ENCODE data around the gene CBLB. TPM values are rescaled to one million over a fixed set of nuclear protein-coding genes. Genes with fewer than 3 reads are reported as not detected.

CBLB gene
- total and polyA plus RNA-seq, 9 of the 15 experiments (the other 6 are each of a cell fraction or from before 2014, with no cell fraction given) = 1.8 to 8.1 (median 5.3) TPM

DNA sequence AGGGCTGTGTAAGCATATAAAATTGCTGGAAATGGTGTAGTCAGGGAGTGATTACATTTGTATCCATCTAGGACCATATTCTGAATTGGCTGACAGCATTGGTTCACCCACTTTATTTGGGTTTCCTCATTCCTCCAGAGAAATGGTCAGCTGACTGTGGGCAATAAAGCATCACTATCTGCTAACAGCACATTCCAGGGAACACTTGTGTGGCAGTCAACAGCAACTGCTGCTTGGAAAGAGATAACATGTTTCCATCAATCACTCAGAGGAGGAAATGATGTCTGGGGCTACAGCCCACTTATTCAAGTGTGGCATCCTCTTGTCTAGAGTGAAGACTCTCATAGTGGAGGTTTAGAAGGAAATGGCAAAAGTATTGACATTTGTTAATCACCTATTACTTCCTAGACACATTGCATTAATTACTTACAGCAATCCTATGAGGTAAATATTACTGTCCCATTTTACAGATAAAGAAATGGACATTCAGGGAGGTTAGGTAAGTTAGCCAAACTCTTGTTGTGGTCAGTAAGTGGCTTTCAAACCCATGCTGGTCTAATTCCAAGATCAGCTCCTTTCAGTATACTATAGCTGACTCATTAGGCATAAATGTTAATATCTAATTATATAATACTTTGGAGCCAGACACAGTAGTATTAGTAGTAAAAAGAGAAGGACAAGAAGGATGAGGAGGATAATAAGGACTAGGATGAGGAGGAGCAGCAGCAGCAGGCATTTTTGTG lies 254.4 kb downstream of the CBLB start (continued):
- TF ChIP-seq, protein P1, sequence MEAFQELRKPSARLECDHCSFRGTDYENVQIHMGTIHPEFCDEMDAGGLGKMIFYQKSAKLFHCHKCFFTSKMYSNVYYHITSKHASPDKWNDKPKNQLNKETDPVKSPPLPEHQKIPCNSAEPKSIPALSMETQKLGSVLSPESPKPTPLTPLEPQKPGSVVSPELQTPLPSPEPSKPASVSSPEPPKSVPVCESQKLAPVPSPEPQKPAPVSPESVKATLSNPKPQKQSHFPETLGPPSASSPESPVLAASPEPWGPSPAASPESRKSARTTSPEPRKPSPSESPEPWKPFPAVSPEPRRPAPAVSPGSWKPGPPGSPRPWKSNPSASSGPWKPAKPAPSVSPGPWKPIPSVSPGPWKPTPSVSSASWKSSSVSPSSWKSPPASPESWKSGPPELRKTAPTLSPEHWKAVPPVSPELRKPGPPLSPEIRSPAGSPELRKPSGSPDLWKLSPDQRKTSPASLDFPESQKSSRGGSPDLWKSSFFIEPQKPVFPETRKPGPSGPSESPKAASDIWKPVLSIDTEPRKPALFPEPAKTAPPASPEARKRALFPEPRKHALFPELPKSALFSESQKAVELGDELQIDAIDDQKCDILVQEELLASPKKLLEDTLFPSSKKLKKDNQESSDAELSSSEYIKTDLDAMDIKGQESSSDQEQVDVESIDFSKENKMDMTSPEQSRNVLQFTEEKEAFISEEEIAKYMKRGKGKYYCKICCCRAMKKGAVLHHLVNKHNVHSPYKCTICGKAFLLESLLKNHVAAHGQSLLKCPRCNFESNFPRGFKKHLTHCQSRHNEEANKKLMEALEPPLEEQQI (IDR thresholded peaks at IDR 0.05) = peak; percentile 68
- no peak for TF ChIP-seq BDP1 (IDR thresholded peaks at IDR 0.05; ENCODE audit: insufficient read depth, insufficient read length)
- TF ChIP-seq ZBTB34 (CRISPR knock-in tag; IDR thresholded peaks at IDR 0.05) = no peak
- no peak for TF ChIP-seq ATF1 (CRISPR knock-in tag; IDR thresholded peaks at IDR 0.05)
- TF ChIP-seq ATF1 (tag; IDR thresholded peaks at IDR 0.05) = 0 out of 2 replicates have a peak, but pooled peaks have one; percentile 35
- no peak for TF ChIP-seq JUN (IDR thresholded peaks at IDR 0.05; ENCODE audit: borderline replicate concordance, low read depth, low read length)
- no peak for TF ChIP-seq JUN (CRISPR knock-in tag; IDR thresholded peaks at IDR 0.05; ENCODE audit: borderline replicate concordance)
- no peak for TF ChIP-seq RBM17 (IDR thresholded peaks at IDR 0.05; ENCODE audit: borderline replicate concordance, low read depth, low read length)
- no peak for TF ChIP-seq MYBL2 (IDR thresholded peaks at IDR 0.05; ENCODE audit: low read depth)
- TF ChIP-seq MYBL2 (CRISPR knock-in tag; IDR thresholded peaks at IDR 0.05; ENCODE audit: borderline replicate concordance) = no peak
- TF ChIP-seq ZNF41 (CRISPR knock-in tag; conservative IDR thresholded peaks at IDR 0.05) = no peak
- TF ChIP-seq, protein P2, sequence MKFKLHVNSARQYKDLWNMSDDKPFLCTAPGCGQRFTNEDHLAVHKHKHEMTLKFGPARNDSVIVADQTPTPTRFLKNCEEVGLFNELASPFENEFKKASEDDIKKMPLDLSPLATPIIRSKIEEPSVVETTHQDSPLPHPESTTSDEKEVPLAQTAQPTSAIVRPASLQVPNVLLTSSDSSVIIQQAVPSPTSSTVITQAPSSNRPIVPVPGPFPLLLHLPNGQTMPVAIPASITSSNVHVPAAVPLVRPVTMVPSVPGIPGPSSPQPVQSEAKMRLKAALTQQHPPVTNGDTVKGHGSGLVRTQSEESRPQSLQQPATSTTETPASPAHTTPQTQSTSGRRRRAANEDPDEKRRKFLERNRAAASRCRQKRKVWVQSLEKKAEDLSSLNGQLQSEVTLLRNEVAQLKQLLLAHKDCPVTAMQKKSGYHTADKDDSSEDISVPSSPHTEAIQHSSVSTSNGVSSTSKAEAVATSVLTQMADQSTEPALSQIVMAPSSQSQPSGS (CRISPR knock-in tag; IDR thresholded peaks at IDR 0.05) = no peak
- no peak for TF ChIP-seq POLR3G (IDR thresholded peaks at IDR 0.05; ENCODE audit: extremely low read depth, insufficient read length, insufficient replicate concordance)
- TF ChIP-seq HCFC1 (IDR thresholded peaks at IDR 0.05; ENCODE audit: low read depth, low read length) = no peak
- no peak for TF ChIP-seq NKRF (IDR thresholded peaks at IDR 0.05; ENCODE audit: borderline replicate concordance)
- TF ChIP-seq FOXM1 (IDR thresholded peaks at IDR 0.05; ENCODE audit: low read depth) = peak; percentile 91
- TF ChIP-seq FOXM1 (CRISPR knock-in tag; IDR thresholded peaks at IDR 0.05; ENCODE audit: low read depth) = no peak
- TF ChIP-seq TRIM25 (IDR thresholded peaks at IDR 0.05; ENCODE audit: borderline replicate concordance) = no peak
- TF ChIP-seq MTF1 (CRISPR knock-in tag; IDR thresholded peaks at IDR 0.05; ENCODE audit: borderline replicate concordance) = no peak

Data from K562 (cell line).